ENCODE measurements around the gene RAPGEF5. TPM values are rescaled to one million over a fixed set of nuclear protein-coding genes. Genes with fewer than 3 reads are reported as not detected.

The RAPGEF5 gene
- total RNA-seq, 1 experiment from 2014 or later, result 15.6 TPM

GRCh38 chr7:22202141-22202540, 154.8 kb downstream of the RAPGEF5 start:
- no peak overlapping the region for H3K4me2 ChIP-seq (ENCODE audit: low read length)
- BruUV-seq (replicated peaks), result no TSS peak
- H3K27me3 ChIP-seq (ENCODE audit: insufficient read depth, low read length), result no peaks in the 10 kb centered on the region
- H3K9me2 ChIP-seq (ENCODE audit: insufficient read depth), result no peaks in the 10 kb centered on the region
- no peaks in the 10 kb centered on the region for H4K20me1 ChIP-seq (ENCODE audit: insufficient read depth)
- CTCF ChIA-PET, result no interaction called here
- POLR2A ChIA-PET, result no interaction called here
- no peak for DNase-seq (ENCODE audit: low read depth, low spot score)
- intact Hi-C loops (cut with micrococcal nuclease), result no loop called here
- H3K36me3 ChIP-seq (ENCODE audit: control insufficient read depth in 1 of 2, insufficient read depth in 2 of 2, low read length in 2 of 2), result no peaks in the 10 kb centered on the region
- no peak for ATAC-seq
- no peaks in the 10 kb centered on the region for H3K9me3 ChIP-seq (ENCODE audit: control insufficient read depth in 1 of 2, insufficient read depth in 1 of 2, low read depth in 1 of 2, low read length in 2 of 2)
- H3K27ac ChIP-seq (ENCODE audit: low read depth, low read length), result no peak overlapping the region
- TF ChIP-seq MAX (IDR thresholded peaks at IDR 0.05), result no peak
- no peak for TF ChIP-seq CTCF (IDR thresholded peaks at IDR 0.05 in 2 of 3, conservative IDR thresholded peaks at IDR 0.05 in 1 of 3; ENCODE audit: borderline replicate concordance in 1 of 3, insufficient read depth in 1 of 3, low read depth in 2 of 3, low read length in 2 of 3)
- TF ChIP-seq RAD21 (IDR thresholded peaks at IDR 0.05; ENCODE audit: low read depth), result no peak
- TF ChIP-seq REST (IDR thresholded peaks at IDR 0.05; ENCODE audit: low read depth), result no peak
- TF ChIP-seq EZH2 (IDR thresholded peaks at IDR 0.05), result no peak
- no peak for TF ChIP-seq POLR2A (IDR thresholded peaks at IDR 0.05; ENCODE audit: borderline replicate concordance, extremely low read depth, insufficient read depth, insufficient read length)
- TF ChIP-seq ZFX (IDR thresholded peaks at IDR 0.05), result no peak
- no peak for TF ChIP-seq SIN3A (IDR thresholded peaks at IDR 0.05; ENCODE audit: low read depth)
- H3K4me3 ChIP-seq (replicated peaks in 1 of 2; ENCODE audit: low read depth in 1 of 2, low read length in 2 of 2), result no peak overlapping the region
- H2AFZ ChIP-seq (ENCODE audit: low read depth, low read length, poor library complexity, severe bottlenecking), result no peak overlapping the region
- RAD21 ChIA-PET (ENCODE audit: low non-redundant PET in 1 of 2, low total read pairs in 2 of 2, uncharacterized antibody in 2 of 2, unreplicated experiment in 2 of 2), result no interaction called here
- H3K9ac ChIP-seq (ENCODE audit: low read length), result no peak overlapping the region
- H3K79me2 ChIP-seq (ENCODE audit: insufficient read depth, low read length), result no peaks in the 10 kb centered on the region
- no peaks in the 10 kb centered on the region for H3K4me1 ChIP-seq (ENCODE audit: control insufficient read depth in 1 of 2, insufficient read depth in 2 of 2, low read length in 2 of 2)
